GM18861 (cell line): ENCODE data around the gene ADAMTS4.
"Not testable (repeated sequence)": the region's sequence is repeated elsewhere in the genome, so short reads cannot be mapped to it uniquely, and the experiment has no call there.

ENCODE experiments used
- ATAC-seq: cut with Tn5 transposase; IDR thresholded peaks from one replicate; pipeline ENCODE4 v1.9.1; 2021; ENCODE audit not compliant: unreplicated experiment

The ADAMTS4 gene, protein sequence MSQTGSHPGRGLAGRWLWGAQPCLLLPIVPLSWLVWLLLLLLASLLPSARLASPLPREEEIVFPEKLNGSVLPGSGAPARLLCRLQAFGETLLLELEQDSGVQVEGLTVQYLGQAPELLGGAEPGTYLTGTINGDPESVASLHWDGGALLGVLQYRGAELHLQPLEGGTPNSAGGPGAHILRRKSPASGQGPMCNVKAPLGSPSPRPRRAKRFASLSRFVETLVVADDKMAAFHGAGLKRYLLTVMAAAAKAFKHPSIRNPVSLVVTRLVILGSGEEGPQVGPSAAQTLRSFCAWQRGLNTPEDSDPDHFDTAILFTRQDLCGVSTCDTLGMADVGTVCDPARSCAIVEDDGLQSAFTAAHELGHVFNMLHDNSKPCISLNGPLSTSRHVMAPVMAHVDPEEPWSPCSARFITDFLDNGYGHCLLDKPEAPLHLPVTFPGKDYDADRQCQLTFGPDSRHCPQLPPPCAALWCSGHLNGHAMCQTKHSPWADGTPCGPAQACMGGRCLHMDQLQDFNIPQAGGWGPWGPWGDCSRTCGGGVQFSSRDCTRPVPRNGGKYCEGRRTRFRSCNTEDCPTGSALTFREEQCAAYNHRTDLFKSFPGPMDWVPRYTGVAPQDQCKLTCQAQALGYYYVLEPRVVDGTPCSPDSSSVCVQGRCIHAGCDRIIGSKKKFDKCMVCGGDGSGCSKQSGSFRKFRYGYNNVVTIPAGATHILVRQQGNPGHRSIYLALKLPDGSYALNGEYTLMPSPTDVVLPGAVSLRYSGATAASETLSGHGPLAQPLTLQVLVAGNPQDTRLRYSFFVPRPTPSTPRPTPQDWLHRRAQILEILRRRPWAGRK

DNA sequence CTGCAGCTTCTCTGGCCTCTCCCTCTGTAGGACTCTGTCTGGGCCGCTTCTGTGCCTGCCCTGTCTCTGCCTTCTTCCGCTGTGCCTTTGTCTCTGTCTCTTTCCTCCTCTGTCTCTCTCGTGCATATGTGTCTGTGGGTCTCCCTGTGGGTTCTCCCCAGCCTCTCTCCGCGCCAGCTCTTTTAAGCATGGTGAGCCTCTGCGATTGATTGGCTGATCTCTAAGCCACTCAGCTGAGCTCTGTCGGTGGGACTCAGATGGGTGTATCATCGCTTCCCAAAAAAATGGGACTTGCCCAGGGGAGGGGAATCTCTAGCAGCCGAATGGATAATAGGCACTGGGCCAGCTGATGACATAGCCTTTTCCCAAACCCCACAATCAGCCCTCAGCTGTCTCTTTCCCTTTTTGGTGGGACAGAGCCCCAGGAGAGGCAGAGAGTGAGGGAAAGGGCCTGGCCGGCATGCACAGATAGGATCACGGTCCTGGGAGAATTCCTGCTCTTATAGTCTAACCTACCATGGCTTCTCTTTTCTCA lies at the start of gene ADAMTS4:
ADAMTS4 (minus strand) TSS at position 158 of the 535 bp plus-strand sequence. CDS start 427 bp downstream, outside the sequence.
- ATAC-seq: no peak

DNA sequence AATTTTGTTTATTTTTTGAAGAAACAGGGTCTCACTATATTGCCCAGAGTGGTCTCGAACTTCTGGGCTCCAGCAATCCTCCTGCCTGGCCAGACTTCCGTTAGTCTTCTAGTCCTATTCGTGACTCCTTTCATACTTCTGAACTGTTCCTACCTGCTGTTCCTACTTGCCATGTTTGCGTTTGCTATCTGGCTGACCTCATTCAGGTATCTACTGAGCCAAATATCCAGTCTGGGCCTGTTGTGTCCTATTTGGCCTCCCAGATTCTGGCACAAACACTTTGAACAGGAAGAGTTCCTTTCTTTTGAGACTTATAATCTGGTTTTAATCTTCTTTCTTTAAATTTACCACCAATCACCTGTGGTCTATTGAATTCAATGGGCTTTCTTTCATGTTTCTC lies 46.0 kb upstream of the ADAMTS4 start:
- no peak for ATAC-seq

DNA sequence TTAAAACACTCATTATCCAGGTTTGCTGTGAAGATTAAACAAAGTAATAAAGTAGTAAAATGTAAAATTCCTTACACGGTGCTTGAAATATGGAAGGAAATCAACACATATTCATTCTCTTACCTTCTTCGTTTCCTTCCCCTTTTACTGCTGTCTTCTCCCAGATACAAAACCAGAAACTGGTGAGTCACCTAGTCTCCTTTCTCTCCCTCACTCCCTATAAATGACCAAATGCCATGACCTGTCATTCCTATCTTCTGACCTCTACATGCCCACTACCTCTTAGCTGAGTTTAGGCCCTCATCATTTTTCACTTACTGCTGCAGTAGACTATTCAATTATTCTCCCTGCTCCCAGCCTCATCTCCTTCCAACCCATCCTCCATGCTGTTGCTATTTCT lies 43.5 kb upstream of the ADAMTS4 start:
- ATAC-seq: no peak

DNA sequence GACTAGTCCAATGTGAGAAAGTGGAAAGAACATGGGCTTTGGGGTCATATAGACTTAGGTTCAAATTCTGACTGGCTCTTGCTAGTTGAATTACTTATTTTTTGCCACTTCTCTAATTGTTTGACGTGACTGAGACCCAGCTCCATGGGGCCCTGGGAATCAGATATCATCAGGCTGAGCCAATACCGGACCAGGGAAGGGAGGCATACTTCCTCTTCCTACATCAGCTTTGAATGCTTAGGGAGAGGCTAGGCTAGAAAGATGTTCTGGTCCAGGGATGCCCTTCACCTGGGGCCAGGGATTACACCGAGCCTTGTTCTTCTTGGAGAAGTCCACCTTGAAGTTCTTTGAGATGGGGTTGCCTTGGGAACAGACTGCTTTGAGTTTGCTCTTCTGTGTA lies 42.8 kb upstream of the ADAMTS4 start:
- no peak for ATAC-seq

DNA sequence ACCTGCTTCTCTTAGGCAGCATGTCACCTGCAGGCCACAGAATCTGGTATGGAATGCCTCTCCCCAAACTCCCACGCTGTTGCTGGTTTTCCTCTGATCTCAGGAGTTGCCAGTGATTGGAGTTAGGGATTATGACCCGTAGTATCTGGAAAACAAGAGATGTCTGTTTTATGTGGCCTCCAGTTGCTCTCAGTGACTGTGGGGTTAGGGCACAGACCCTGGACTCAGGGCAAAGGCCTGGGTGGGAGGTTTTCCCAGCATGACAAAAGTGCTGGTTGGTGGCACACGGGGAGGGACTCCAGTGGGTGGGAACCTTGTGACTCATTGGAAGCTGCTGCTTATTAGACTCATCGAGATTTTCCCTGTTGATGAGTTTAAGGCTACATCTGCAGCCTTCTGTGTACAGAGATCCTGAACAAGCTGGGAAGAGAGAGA lies 39.2 kb upstream of the ADAMTS4 start, which contains the start of gene NR1I3:
NR1I3 (minus strand) TSS at position 165 of the 435 bp plus-strand sequence. CDS start 1,638 bp downstream, outside the sequence.
- no peak for ATAC-seq

DNA sequence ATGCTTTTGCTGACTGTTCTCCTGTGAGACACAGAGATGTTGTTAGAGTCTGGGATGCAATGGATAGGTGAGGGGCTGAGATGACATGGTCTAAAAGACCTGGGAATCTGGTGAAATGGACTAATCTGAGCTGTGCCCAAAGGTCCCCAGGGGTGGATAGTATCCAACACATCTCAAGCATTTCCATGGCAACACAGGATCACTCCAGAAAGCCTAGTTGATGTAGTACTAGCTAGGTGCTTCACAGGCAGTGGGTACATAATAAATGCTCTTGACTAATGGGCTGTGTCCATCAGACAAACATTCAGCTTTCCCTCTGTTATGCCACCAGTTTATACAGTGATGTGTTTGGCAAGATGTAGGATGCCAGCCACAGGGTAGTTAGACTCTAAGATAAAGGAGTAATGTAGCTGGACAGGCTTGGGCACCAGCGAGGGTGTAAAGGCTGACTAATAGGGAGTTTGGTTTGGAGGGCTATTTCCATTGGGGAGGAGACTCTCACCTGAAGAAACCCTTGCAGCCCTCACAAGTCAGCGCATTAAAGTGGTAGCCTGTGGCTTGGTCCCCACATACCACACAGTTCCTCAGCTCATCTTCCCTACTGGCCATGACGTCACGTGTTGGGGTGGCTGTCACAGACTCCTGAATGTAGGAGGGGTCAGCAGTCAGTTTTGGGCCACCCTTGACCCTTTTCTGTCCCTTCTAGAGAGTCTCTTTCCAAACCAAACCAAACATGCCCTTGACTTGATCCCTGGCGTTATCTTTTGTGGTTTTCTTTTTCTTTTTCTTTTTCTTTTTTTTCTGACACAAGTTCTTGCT lies 37.3 kb upstream of the ADAMTS4 start:
- ATAC-seq: no peak

DNA sequence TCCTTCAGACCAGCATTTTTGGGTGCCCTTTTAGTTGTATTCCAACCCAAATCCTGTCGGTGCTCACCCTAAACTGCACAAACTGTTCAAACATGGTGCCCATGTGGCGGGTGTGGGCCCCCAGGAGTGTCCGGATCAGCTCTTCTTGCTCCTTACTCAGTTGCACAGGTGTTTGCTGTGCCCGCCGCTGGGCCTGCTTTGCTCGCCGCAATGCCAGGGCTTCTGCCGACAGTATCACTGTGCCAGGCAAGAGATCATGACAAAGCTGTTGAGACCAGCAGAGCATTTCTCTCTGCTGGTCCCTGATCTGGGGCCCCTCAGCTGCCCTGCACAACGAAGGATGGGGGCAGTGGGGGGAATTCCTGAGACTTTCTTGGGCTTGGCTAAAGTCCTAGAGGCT lies 34.2 kb upstream of the ADAMTS4 start:
- ATAC-seq: no peak

DNA sequence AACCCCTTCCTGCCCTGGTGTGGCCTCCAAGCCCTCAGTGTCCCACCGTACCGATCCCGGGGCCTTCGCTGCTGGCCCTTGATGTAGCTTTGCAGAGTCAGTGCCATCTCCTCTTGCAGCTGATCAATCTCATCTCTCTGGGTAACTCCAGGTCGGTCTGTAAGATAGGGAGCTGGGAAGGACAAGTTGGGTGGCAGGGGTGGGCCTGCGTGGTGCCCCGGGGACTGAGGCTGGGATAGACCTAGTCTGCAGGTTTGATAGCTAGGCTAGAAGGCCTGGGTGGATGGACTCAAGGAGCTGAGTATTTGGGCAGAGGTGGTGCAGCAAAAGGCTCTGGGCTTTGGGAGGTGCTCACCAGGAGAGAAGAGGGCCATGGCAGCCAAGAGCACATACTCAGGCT lies 31.9 kb upstream of the ADAMTS4 start:
- ATAC-seq: no peak

DNA sequence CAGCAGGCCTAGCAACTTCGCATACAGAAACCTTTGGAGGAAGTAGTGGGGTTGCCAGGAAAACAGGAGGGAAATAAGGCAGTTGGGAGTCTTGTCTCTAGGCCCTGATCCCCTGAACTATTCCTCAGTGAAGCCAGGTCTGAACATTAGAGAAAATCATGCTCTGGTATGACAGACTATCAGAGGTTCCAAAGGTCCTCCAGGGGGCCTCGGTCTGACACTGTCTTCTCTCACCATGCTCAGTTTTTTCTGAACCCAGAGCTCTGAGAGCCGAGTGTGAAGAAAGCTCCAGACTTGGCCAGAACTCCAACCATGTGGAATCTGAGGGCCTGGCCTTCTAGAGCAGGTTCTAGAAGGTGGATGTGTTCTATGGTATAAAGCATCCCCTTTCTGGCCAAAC lies 31.0 kb upstream of the ADAMTS4 start:
- no peak for ATAC-seq

DNA sequence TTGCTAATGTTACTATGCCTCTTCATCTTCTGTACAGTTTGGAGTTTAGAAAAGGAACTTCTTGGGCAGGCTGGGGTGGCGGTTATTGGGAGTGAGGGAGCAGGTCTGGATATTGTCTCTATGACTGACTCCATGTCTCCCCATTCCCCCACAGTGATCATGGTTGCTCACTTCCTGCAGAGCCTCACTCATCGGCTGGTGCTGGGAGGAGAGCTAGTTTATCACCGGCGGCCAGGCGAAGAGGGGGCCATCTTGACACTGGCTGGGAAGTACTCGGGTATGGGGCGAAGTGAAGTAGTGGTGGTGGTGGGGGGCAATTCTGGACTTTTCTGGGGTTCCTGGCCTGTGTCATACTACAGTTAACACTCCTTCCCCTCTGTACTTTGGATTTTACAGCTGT lies 29.2 kb upstream of the ADAMTS4 start:
- no peak for ATAC-seq

DNA sequence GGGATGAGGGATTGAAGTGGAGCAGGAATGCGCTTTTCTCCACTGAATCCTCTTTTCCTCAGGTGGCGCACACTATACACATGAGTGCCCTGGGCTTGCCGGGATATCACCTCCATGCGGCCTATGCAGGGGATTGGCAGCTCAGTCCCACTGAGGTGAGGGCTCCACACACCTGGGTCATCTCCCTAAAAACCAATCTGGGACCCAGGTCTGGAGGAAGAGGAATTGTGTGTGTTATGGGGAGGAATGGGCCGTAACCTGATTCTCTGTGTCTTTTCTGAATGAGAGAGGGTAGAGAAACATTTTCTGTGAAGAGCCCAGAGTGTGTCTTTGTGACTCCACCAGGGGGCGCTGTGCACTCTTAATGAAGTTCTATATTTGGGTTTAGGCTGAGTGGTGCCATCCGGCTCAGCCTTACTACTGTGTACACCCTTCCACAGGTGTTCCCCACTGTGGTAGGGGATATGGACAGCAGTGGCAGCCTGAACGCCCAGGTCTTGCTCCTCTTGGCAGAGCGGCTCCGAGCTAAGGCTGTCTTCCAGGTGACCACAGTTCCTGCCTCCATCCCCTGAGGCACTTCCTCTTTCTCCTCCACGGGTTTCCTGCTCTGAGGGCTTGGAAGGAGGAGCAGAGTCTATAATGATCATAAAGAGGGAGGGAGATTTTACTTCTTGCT lies 28.5 kb upstream of the ADAMTS4 start:
- ATAC-seq: peak; percentile 42

DNA sequence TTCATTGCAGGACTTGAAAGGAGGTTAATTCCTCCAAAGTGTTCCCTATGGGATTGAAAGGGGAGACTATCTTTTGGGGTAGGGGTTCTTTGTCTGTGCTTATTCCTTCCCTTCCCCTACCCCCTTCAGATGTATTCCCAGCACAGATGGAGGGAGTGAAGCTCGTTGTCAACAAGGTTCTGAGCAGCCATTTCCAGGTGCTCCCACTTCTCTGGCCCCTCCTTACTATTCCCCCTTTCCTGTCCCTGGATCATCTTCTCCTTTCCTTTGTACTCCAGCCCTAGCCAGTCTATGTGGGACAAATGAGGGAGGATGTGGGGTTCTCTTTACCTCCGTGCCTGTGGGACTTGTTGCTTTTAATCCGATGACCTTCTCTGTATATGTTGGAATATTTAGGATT lies 27.9 kb upstream of the ADAMTS4 start:
- ATAC-seq: no peak

DNA sequence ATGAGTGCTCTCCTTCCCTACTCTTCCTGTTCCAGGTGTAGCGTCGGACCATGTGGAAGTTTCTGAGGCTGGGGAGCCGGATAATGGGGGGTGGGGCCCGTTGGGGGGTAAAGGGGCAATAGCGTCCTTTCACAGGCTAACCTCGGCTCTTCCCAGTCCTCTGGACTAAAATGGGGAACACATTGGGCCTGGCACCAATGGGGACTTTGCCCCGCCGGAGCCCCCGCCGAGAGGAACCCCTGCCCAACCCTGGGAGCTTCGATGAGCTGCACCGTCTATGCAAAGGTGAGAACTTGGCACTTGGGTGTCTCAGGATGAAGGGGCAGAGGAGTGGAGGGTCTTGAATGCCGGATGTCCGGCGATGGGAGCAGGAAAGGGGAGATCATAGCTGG lies 27.5 kb upstream of the ADAMTS4 start:
- ATAC-seq: no peak

DNA sequence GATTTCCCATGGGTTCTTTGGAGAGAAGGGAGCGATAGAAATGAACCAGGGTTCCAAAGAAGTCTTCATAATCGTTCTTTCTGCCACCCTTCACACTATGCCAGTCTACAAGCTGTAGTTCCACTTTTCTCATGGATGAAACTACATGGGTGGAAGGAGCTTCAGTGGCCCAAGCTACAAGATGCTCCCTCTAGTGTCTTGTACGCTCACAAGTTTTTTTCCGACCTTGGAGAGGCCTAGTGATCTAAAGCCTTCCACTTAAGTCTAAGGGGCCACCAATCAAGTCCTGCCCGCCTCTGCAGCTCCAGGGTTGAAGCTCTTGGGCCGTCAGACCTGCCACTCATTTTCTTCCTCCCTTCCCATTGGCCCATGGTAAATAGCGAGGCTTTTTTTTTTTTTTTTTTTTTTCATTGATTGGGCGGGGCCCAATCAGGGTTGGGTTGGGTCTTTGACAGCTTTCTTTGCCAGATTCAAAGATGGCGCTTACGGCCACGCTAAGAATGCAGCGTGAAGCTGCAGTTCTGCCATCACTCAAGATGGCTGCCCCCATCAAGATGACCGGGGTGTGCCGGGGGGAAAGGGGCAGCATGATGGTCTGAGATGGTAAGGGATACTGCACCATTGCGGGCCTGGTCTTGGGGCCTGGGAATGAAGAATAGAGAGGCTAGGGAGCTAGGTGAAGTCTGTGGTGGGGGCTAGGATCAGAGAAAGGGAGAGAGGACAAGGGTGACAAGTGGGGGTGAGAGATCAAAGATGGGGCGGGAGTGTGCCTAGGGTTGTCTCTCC lies 26.9 kb upstream of the ADAMTS4 start, which contains the start of gene TOMM40L:
TOMM40L (plus strand) TSS at position 527 of the 786 bp plus-strand sequence. CDS start 430 bp downstream, outside the sequence.
- ATAC-seq: peak; percentile 86

DNA sequence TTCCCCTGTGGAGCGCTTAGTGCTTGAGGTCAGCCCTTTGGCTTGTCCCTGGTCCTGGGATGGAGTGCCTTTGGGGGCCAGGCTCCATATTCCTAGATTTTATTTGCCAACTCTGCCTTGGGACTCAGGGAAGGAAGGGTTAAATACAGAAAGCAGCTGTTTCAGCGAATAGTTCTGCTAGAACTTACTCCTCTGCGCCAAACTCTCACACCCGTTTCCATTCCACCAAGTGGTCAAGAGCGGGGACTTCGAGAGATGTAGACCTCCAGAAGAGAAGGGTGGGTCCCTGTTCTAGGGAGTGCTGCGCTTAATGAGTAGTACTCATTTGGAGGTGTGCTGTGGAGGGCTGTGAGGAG lies 26.3 kb upstream of the ADAMTS4 start:
- ATAC-seq: no peak

DNA sequence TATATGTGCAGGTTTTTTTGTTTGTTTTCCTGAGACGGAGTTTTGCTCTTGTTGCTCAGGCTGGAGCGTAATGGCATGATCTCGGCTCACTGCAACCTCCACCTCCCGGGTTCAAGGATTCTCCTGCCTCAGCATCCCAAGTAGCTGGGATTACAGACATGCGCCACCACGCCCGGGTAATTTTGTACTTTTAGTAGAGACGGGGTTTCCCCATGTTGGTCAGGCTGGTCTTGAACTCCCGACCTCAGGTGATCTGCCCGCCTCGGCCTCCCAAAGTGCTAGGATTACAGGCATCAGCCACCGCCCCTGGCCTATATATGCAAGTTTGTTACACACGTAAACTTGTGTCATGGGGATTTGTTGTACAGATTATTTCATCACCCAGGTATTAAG lies 25.8 kb upstream of the ADAMTS4 start:
- ATAC-seq: not testable (repeated sequence)

DNA sequence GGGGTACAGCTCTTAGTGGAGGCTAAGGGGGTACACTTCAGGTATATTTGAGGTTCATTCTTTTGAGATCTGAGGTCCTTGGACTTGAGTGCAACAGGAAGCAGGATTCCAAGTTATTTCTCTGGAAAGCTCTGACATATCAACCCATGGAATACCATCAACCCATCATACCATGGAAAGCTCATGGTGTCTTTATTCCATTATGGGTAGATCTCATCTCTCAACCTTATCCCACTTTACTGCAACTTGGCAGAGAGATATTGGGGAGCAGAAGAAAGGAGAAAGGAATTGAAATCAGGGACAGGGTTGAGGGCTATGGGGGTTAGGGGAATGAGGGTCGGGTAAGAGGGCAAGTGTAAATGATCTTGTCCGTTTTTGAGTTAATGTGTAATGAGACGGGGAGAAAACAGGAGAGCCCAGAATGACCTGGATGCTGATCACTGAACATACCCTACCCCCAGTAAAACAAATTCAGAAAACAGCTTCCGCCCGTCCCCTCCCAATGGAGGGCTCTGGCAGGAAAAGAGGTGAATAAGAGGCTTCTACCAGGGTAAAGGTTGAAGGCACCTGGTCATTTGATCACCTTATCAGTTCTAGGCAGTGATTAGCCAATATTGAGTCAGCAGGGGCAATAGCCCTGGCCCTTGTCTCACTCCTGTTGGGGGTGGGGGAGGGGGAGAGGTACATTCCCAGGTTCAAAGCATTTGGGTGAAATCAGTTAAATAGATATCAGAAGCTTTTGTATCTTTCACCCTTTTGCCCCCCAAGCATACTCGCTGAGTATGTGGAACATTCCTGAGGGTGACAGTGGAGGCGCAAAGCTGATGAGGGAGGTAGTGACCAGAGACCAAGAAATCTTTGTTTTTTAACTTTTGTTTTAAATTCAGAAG lies 25.2 kb upstream of the ADAMTS4 start:
- no peak for ATAC-seq
